ENCODE measurements around the gene FIGN. TPM values are rescaled to one million over a fixed set of nuclear protein-coding genes. Genes with fewer than 3 reads are reported as not detected.

Gene FIGN
- total and polyA plus RNA-seq, 2 donors (not counting 3 experiments of a cell fraction or from before 2014, with no cell fraction given): 1.8 to 8.1 TPM

- no peaks in the 10 kb centered on the region for H3K27me3 ChIP-seq (ENCODE audit: control insufficient read depth in 2 of 2, insufficient read depth in 2 of 2, low read length in 2 of 2)
- CTCF ChIA-PET: no interaction called here
- dilution Hi-C loops (cut with MboI; ENCODE audit: extremely low pct_ligation_motif_present, low sequenced_read_pairs): no loop called here
- no peak overlapping the region for H3K27ac ChIP-seq (ENCODE audit: insufficient read depth, low read depth, low read length)
- no peaks in the 10 kb centered on the region for H3K4me1 ChIP-seq (ENCODE audit: control insufficient read depth, extremely low read depth, insufficient read depth, low read length)
- no peak for DNase-seq (ENCODE audit: low read depth, low spot score)
- H3K36me3 ChIP-seq (ENCODE audit: control insufficient read depth in 2 of 2, extremely low read depth in 1 of 2, insufficient read depth in 2 of 2, low read length in 2 of 2): no peaks in the 10 kb centered on the region
- no peak overlapping the region for H2AFZ ChIP-seq (ENCODE audit: low read depth, low read length)
- H3K9ac ChIP-seq (replicated peaks; ENCODE audit: extremely low read depth, insufficient read depth, low read length): no peak overlapping the region
- no peak overlapping the region for H3K4me3 ChIP-seq (replicated peaks in 1 of 3; ENCODE audit: insufficient read depth in 1 of 3, low read depth in 1 of 3, low read length in 3 of 3)
- H3K4me2 ChIP-seq (ENCODE audit: insufficient read depth, low read length): no peak overlapping the region
- no peak for TF ChIP-seq POLR2A (IDR thresholded peaks at IDR 0.05; ENCODE audit: low read depth, low read length)
- no peak for TF ChIP-seq CTCF (IDR thresholded peaks at IDR 0.05; ENCODE audit: extremely low read depth in 1 of 2, insufficient read depth in 1 of 2, low read depth in 1 of 2, low read length in 2 of 2)
- TF ChIP-seq EZH2 (IDR thresholded peaks at IDR 0.05; ENCODE audit: borderline replicate concordance, low read depth, low read length, severe bottlenecking): no peak
- no peak for TF ChIP-seq POLR2AphosphoS5 (IDR thresholded peaks at IDR 0.05; ENCODE audit: insufficient read depth, low read depth, low read length)
- BruUV-seq (replicated peaks): no TSS peak
- intact Hi-C loops (cut with micrococcal nuclease): no loop called here
- no peaks in the 10 kb centered on the region for H4K20me1 ChIP-seq (replicated peaks; ENCODE audit: control insufficient read depth, extremely low read depth, insufficient read depth, low read length)
- no peak for FAIRE-seq
- H3K9me3 ChIP-seq (replicated peaks; ENCODE audit: control insufficient read depth, insufficient read depth, low read length): no peaks in the 10 kb centered on the region
- no peaks in the 10 kb centered on the region for H3K79me2 ChIP-seq (ENCODE audit: control insufficient read depth, insufficient read depth, low read length)
- no peaks in the 10 kb centered on the region for H3K9me1 ChIP-seq (replicated peaks; ENCODE audit: control insufficient read depth, extremely low read depth, insufficient read depth, low read length)
- POLR2A ChIA-PET: no interaction called here
Observed at GRCh38 chr2:163563336-163563735, 172.5 kb downstream of the FIGN start.

- dilution Hi-C loops (cut with MboI; ENCODE audit: extremely low pct_ligation_motif_present, low sequenced_read_pairs): no loop called here
Observed at GRCh38 chr2:163558251-163559021, 177.4 kb downstream of the FIGN start.

More at GRCh38 chr2:163558251-163559021, 177.4 kb downstream of the FIGN start:
- POLR2A ChIA-PET: no interaction called here
- intact Hi-C loops (cut with micrococcal nuclease): no loop called here
- TF ChIP-seq POLR2AphosphoS5 (IDR thresholded peaks at IDR 0.05; ENCODE audit: insufficient read depth, low read depth, low read length): no peak
- no peak for TF ChIP-seq MYC (IDR thresholded peaks at IDR 0.05; ENCODE audit: low read depth, low read length)
- no peak for TF ChIP-seq CTCF (IDR thresholded peaks at IDR 0.05; ENCODE audit: extremely low read depth in 1 of 2, insufficient read depth in 1 of 2, low read depth in 1 of 2, low read length in 2 of 2)
- no peak for TF ChIP-seq MAX (IDR thresholded peaks at IDR 0.05; ENCODE audit: insufficient read depth, insufficient read length)
- no peak for TF ChIP-seq EZH2 (IDR thresholded peaks at IDR 0.05; ENCODE audit: borderline replicate concordance, low read depth, low read length, severe bottlenecking)
- TF ChIP-seq FOS (IDR thresholded peaks at IDR 0.05; ENCODE audit: borderline replicate concordance, insufficient read depth, low read length): no peak
- no peak for TF ChIP-seq GATA2 (IDR thresholded peaks at IDR 0.05; ENCODE audit: insufficient read depth, insufficient read length, low read depth, low read length)
- no peak for TF ChIP-seq POLR2A (IDR thresholded peaks at IDR 0.05; ENCODE audit: low read depth, low read length)
- TF ChIP-seq JUN (IDR thresholded peaks at IDR 0.05; ENCODE audit: borderline replicate concordance, insufficient read depth, insufficient read length, low read depth): no peak
- Histone ChIP-seq H3K9ac (replicated peaks; ENCODE audit: extremely low read depth, insufficient read depth, low read length) (no peak overlapping the region), H3K36me3 (ENCODE audit: control insufficient read depth in 2 of 2, extremely low read depth in 1 of 2, insufficient read depth in 2 of 2, low read length in 2 of 2) (no peaks in the 10 kb centered on the region), H3K9me1 (replicated peaks; ENCODE audit: control insufficient read depth, extremely low read depth, insufficient read depth, low read length) (no peaks in the 10 kb centered on the region), H3K27ac (ENCODE audit: insufficient read depth, low read depth, low read length) (no peak overlapping the region), H3K9me3 (replicated peaks; ENCODE audit: control insufficient read depth, insufficient read depth, low read length) (no peaks in the 10 kb centered on the region), H4K20me1 (replicated peaks; ENCODE audit: control insufficient read depth, extremely low read depth, insufficient read depth, low read length) (no peaks in the 10 kb centered on the region), H3K79me2 (ENCODE audit: control insufficient read depth, insufficient read depth, low read length) (no peaks in the 10 kb centered on the region), H3K4me2 (ENCODE audit: insufficient read depth, low read length) (no peak overlapping the region), H2AFZ (ENCODE audit: low read depth, low read length) (no peak overlapping the region), H3K4me1 (ENCODE audit: control insufficient read depth, extremely low read depth, insufficient read depth, low read length) (no peaks in the 10 kb centered on the region), H3K27me3 (ENCODE audit: control insufficient read depth in 2 of 2, insufficient read depth in 2 of 2, low read length in 2 of 2) (no peaks in the 10 kb centered on the region), H3K4me3 (replicated peaks in 1 of 3; ENCODE audit: insufficient read depth in 1 of 3, low read depth in 1 of 3, low read length in 3 of 3) (no peak overlapping the region)
- peak; percentile 6 for DNase-seq (ENCODE audit: low read depth, low spot score)
- FAIRE-seq: no peak
- CTCF ChIA-PET: interaction anchor here (1.1 to 1.6 kb wide), 6 partner anchors 11 to 212 kb away, joined by 3 to 4 read pairs (median 3); no protein-coding TSS in a partner anchor
- no TSS peak for BruUV-seq (replicated peaks)
